ENCODE results near the gene MYRIP. TPM values are rescaled to one million over a fixed set of nuclear protein-coding genes. Genes with fewer than 3 reads are reported as not detected.
A peak's percentile ranks its signal among the peaks of the same experiment; 100 is the strongest.

MYRIP gene
- total RNA-seq, 1 donor from 2014 or later = 0.54 TPM

DNA sequence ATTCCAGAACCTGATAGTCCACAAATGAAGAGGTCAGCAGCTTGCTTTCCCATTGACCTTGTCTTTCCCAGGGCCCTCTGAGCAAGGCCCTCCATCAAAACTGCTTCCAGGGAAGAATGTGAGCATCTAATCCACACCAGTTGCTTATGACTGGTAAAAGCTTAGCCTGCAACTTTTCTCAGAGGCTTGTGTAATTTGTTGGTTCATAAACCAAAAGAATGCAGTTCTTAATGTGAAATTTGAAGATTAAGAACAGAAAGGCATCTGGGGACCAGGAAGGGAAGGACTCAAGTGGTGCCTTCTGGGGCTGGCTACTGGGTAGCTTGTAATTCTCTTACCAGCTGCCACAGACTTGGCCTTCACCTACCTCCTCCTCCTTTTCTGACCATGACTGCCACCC is 439.2 kb downstream of the MYRIP start:
- H3K4me3 Mint-ChIP-seq = no peak overlapping the region
- no peak for DNase-seq (ENCODE audit: low read depth, low spot score)
- H3K27ac Mint-ChIP-seq (ENCODE audit: unreplicated experiment) = no peak overlapping the region
- TF ChIP-seq, protein P1, sequence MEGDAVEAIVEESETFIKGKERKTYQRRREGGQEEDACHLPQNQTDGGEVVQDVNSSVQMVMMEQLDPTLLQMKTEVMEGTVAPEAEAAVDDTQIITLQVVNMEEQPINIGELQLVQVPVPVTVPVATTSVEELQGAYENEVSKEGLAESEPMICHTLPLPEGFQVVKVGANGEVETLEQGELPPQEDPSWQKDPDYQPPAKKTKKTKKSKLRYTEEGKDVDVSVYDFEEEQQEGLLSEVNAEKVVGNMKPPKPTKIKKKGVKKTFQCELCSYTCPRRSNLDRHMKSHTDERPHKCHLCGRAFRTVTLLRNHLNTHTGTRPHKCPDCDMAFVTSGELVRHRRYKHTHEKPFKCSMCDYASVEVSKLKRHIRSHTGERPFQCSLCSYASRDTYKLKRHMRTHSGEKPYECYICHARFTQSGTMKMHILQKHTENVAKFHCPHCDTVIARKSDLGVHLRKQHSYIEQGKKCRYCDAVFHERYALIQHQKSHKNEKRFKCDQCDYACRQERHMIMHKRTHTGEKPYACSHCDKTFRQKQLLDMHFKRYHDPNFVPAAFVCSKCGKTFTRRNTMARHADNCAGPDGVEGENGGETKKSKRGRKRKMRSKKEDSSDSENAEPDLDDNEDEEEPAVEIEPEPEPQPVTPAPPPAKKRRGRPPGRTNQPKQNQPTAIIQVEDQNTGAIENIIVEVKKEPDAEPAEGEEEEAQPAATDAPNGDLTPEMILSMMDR (conservative IDR thresholded peaks at IDR 0.05) = no peak
- H3K9me3 Mint-ChIP-seq = no peaks in the 10 kb centered on the region
- H3K27me3 Mint-ChIP-seq (ENCODE audit: low read depth) = no peaks in the 10 kb centered on the region
- H3K36me3 Mint-ChIP-seq (ENCODE audit: low read depth) = no peaks in the 10 kb centered on the region
- H3K4me1 Mint-ChIP-seq = no peaks in the 10 kb centered on the region

DNA sequence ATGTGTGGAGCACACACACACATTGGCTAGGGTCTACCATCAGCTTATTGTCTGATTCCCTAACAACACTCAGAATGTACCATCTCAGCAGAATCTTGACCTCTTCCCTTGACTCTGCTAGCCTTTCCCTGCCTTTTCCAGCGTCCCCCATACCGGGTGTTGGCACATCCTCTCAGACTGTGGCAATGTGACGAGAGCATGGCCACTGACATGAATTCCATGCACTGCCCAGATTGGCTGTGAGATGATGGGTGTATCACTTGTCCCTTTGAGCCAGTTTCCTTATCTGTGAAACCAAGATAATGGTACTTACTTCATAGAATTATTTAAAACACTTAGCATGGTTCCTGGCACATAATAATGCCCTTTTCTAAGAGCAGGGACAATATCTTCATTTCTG is 439.8 kb downstream of the MYRIP start:
- no peak for DNase-seq (ENCODE audit: low read depth, low spot score)
- Mint-ChIP-seq H3K4me3 (no peak overlapping the region), H3K4me1 (peaks cover 3% of the 10 kb centered on the region), H3K36me3 (ENCODE audit: low read depth) (no peaks in the 10 kb centered on the region), H3K27me3 (ENCODE audit: low read depth) (no peaks in the 10 kb centered on the region), H3K9me3 (no peaks in the 10 kb centered on the region), H3K27ac (ENCODE audit: unreplicated experiment) (peak overlapping the region; percentile 62)
- TF ChIP-seq, protein P1 (conservative IDR thresholded peaks at IDR 0.05) = no peak

DNA sequence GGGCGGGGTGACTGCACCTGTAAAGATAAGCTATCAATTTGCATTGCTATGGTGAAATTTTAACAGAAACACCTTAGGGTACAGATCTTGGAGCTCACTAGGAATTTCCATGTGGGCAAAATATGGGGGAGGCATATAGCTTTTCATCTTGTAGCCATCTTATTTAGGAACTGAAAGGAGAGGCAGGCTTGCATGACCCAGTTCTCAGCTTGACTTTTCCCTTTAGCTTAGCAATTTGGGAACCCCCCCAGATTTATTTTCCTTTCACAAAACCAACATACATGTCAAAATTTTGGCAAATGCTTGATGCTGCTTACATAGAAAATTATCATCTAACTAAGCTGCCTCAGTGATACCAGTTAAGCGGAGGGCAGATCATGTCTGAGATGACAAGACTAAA is 445.1 kb downstream of the MYRIP start:
- Mint-ChIP-seq H3K27me3 (ENCODE audit: low read depth) (no peaks in the 10 kb centered on the region), H3K9me3 (no peaks in the 10 kb centered on the region), H3K4me3 (no peak overlapping the region), H3K4me1 (peaks cover 10% of the 10 kb centered on the region), H3K27ac (ENCODE audit: unreplicated experiment) (no peak overlapping the region), H3K36me3 (ENCODE audit: low read depth) (no peaks in the 10 kb centered on the region)
- no peak for DNase-seq (ENCODE audit: low read depth, low spot score)
- TF ChIP-seq, protein P1 (conservative IDR thresholded peaks at IDR 0.05) = no peak

DNA sequence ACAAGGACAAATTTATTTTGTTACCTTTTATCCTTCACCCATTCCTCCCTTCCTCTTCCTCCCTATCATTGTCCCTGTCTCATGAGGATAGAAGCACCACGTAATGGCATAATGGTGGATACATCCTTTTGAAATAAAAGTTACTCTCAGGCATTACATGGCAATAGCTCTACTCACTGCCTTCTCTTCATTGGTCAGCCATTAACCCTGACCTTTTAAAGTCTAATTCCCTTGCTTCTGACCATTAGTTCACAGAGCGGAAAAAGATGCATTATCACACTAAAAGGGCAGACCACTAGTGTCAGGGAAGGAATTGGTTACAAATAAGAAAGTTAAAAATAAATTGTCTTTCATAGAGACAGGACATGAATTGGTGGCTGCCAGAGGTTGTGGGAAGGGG is 445.5 kb downstream of the MYRIP start:
- TF ChIP-seq, protein P1 (conservative IDR thresholded peaks at IDR 0.05) = no peak
- peaks cover 10% of the 10 kb centered on the region for H3K4me1 Mint-ChIP-seq
- H3K9me3 Mint-ChIP-seq = no peaks in the 10 kb centered on the region
- DNase-seq (ENCODE audit: low read depth, low spot score) = no peak
- H3K27ac Mint-ChIP-seq (ENCODE audit: unreplicated experiment) = no peak overlapping the region
- H3K36me3 Mint-ChIP-seq (ENCODE audit: low read depth) = no peaks in the 10 kb centered on the region
- no peaks in the 10 kb centered on the region for H3K27me3 Mint-ChIP-seq (ENCODE audit: low read depth)
- H3K4me3 Mint-ChIP-seq = no peak overlapping the region

DNA sequence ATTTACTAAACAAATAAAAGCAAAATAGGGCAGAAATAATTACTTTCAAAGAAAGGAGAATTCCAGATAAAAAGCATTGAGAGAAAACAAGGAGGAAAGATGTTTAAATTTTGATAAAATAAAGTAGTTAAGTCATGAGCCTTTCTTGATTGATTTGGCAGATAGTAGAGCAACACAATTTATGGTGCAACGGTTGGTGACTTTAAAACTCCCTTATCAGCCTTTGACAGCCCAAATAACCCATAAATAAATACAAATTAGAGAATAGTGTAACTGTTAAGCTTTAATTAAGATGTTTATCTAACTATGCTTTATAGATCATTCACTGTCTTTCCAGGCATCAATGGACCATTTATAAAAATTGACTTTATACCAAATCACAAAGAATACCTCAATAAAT is 446.1 kb downstream of the MYRIP start:
- H3K27me3 Mint-ChIP-seq (ENCODE audit: low read depth) = no peaks in the 10 kb centered on the region
- no peaks in the 10 kb centered on the region for H3K9me3 Mint-ChIP-seq
- H3K4me1 Mint-ChIP-seq = peaks cover 10% of the 10 kb centered on the region
- no peak overlapping the region for H3K4me3 Mint-ChIP-seq
- H3K27ac Mint-ChIP-seq (ENCODE audit: unreplicated experiment) = no peak overlapping the region
- DNase-seq (ENCODE audit: low read depth, low spot score) = no peak
- TF ChIP-seq, protein P1 (conservative IDR thresholded peaks at IDR 0.05) = no peak
- no peaks in the 10 kb centered on the region for H3K36me3 Mint-ChIP-seq (ENCODE audit: low read depth)

DNA sequence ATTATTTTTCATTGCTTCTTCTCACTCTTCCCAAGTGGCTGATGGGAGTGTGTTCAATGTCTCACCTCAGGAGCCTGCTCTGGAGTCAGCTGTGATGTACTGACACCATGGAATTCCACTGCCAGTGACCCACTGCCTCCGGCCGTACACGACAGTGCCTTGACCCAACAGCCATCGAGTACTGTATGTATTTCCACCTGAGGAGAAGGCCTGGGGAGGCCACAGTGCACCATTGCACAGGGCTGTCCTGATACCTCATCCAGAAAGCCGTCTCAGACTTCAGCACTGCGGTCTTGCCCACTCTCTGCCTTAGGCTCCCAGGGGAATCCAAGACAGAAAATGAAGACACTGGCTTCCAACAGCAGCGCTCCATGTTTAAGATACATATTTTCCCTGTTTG is 448.7 kb downstream of the MYRIP start:
- Mint-ChIP-seq H3K27me3 (ENCODE audit: low read depth) (no peaks in the 10 kb centered on the region), H3K4me1 (peaks cover 10% of the 10 kb centered on the region), H3K27ac (ENCODE audit: unreplicated experiment) (no peak overlapping the region), H3K4me3 (no peak overlapping the region), H3K9me3 (no peaks in the 10 kb centered on the region), H3K36me3 (ENCODE audit: low read depth) (no peaks in the 10 kb centered on the region)
- TF ChIP-seq, protein P1 (conservative IDR thresholded peaks at IDR 0.05) = no peak
- no peak for DNase-seq (ENCODE audit: low read depth, low spot score)
